Thymus (tissue), 11 donors: ENCODE measurements around the gene TSHZ1. TPM values are rescaled to one million over a fixed set of nuclear protein-coding genes. Genes with fewer than 3 reads are reported as not detected.
A peak's percentile ranks its signal among the peaks of the same experiment; 100 is the strongest.
"Not testable (repeated sequence)": the region's sequence is repeated elsewhere in the genome, so short reads cannot be mapped to it uniquely, and the experiment has no call there.

Experiments used
- DNase-seq, 9 donors: peaks; one replicate each; pipeline ENCODE4 v3.0.0-alpha.2; 2013; ENCODE audit warnings: low spot score in 9 of 9, low read depth in 6 of 9, missing footprints in 1 of 9
- H3K27ac ChIP-seq, 2 donors: one replicate each; pipeline ENCODE4 v1.5.1; 2013; ENCODE audit warnings: control low read depth in 1 of 2, low read depth in 1 of 2, low read length in 1 of 2, mild to moderate bottlenecking in 1 of 2, moderate library complexity in 1 of 2
- H3K27me3 ChIP-seq, 2 donors: one replicate each; pipeline ENCODE4 v1.5.1; 2013; ENCODE audit warnings: low read length in 1 of 2; ENCODE audit not compliant: control insufficient read depth in 2 of 2, insufficient read depth in 1 of 2
- H3K36me3 ChIP-seq, 2 donors: one replicate each; pipeline ENCODE4 v1.5.1; 2013; ENCODE audit warnings: low read length in 1 of 2, mild to moderate bottlenecking in 1 of 2, moderate library complexity in 1 of 2; ENCODE audit not compliant: control insufficient read depth in 2 of 2, insufficient read depth in 2 of 2
- H3K4me1 ChIP-seq, 2 donors: one replicate each; pipeline ENCODE4 v1.5.1; 2013; ENCODE audit warnings: low read length in 2 of 2; ENCODE audit not compliant: control insufficient read depth in 2 of 2, insufficient read depth in 2 of 2
- H3K4me3 ChIP-seq, 2 donors: one replicate each; pipeline ENCODE4 v1.5.1; 2013; ENCODE audit warnings: low read length in 2 of 2, control low read depth in 1 of 2, mild to moderate bottlenecking in 1 of 2
- H3K9me3 ChIP-seq, 2 donors: one replicate each; pipeline ENCODE4 v1.5.1; 2013; ENCODE audit warnings: low read length in 1 of 2, mild to moderate bottlenecking in 1 of 2; ENCODE audit not compliant: control insufficient read depth in 2 of 2, insufficient read depth in 1 of 2
- WGBS: extraction: QIAGEN DNeasy Blood & Tissue Kit; methylation state at CpG from one replicate; pipeline ENCODE4 v1.1.7; 2013; 5-methylcytosine and 5-hydroxymethylcytosine counted together
- polyA plus RNA-seq: library from polyadenylated mRNA; stranded (reverse); fragments of 200-250 nt; gene quantifications from one replicate; pipeline ENCODE4 v1.2.3, GENCODE V29; 2013
- total RNA-seq: library from RNA; stranded (reverse); fragments of 120-200 nt; gene quantifications from one replicate; pipeline ENCODE4 v1.2.4, GENCODE V29; 2013
- donor health status: healthy.

TSHZ1 gene
- total and polyA plus RNA-seq, 2 donors = 7.4 to 10.2 TPM

DNA sequence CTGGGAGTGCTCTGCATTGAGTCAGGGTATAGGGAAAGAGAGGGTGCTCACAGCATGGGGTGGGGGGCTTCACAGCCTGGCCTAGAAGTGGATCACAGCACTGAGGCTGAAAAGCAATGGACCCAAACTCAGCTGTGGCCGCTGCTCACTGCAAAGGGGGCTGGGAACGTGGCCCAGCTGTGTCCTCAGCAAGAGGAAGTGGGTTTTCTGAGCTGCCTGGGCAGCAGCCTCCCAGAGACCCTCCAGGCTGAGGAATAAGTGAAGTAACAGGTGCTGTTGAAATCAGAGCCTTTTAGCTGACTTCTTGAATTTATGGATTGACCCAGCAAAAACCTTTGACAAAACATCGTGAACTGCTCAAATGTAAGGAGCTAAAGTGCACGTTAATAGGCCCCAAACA is 36.9 kb upstream of the TSHZ1 start:
- Histone ChIP-seq H3K27ac (no peak overlapping the region), H3K4me1 (peaks cover 11 to 12% of the 10 kb centered on the region in 2 donors), H3K4me3 (no peak overlapping the region), H3K27me3 (no peaks in the 10 kb centered on the region), H3K9me3 (no peaks in the 10 kb centered on the region), H3K36me3 (no peaks in the 10 kb centered on the region)
- WGBS = 13% methylated on average over 4 of the region's 4 CpGs
- peak in 1 of 9 donors; percentile 33 for DNase-seq

DNA sequence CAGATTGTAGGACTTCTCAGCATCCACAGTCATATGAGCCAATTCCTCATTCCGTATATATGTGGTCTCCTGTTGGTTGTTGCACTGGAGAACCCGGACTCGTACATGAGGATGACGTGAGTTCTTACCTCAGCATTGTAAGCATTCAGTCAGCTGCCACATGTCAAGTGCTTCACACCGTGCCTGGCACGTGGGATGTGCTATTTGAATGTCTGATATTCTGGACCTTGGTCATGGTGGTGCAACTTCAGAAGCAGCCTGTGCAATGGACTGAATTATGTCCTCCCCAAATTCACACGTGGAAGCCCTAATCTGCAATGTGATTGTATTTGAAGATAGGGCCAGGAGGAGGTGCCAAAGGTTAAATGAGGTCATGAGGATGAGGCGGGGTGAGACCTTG is 33.7 kb upstream of the TSHZ1 start:
- H3K27ac ChIP-seq = no peak overlapping the region
- no peak for DNase-seq
- H3K4me3 ChIP-seq = no peak overlapping the region
- 95% methylated on average over 8 of the region's 8 CpGs for WGBS
- no peaks in the 10 kb centered on the region for H3K9me3 ChIP-seq
- no peaks in the 10 kb centered on the region for H3K27me3 ChIP-seq
- H3K4me1 ChIP-seq = peaks cover 11 to 12% of the 10 kb centered on the region in 2 donors
- no peaks in the 10 kb centered on the region for H3K36me3 ChIP-seq

DNA sequence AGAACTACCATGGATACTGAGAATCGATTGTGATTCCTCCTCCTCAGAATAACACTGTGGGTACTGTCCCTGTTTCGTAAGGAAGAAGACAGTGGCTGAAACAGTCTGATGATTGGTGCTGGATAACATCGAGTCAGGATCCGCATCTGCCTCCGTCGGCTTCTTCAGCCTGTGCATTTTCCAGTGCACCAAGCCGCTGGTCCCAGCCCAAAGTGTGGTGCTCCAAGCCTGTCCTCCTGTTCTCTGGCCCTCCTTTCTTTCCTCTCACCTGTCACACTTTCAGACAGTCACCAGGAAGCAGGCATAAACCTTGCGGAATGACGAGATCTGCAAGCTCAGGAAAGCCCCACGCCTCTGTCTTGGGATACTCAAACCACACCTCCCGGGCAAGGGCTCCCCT is 32.2 kb upstream of the TSHZ1 start:
- 97% methylated on average over 11 of the region's 11 CpGs for WGBS
- H3K27ac ChIP-seq = no peak overlapping the region
- H3K4me1 ChIP-seq = peaks cover 11% of the 10 kb centered on the region in 2 donors
- no peak for DNase-seq
- no peaks in the 10 kb centered on the region for H3K9me3 ChIP-seq
- no peaks in the 10 kb centered on the region for H3K27me3 ChIP-seq
- H3K36me3 ChIP-seq = no peaks in the 10 kb centered on the region
- H3K4me3 ChIP-seq = no peak overlapping the region

DNA sequence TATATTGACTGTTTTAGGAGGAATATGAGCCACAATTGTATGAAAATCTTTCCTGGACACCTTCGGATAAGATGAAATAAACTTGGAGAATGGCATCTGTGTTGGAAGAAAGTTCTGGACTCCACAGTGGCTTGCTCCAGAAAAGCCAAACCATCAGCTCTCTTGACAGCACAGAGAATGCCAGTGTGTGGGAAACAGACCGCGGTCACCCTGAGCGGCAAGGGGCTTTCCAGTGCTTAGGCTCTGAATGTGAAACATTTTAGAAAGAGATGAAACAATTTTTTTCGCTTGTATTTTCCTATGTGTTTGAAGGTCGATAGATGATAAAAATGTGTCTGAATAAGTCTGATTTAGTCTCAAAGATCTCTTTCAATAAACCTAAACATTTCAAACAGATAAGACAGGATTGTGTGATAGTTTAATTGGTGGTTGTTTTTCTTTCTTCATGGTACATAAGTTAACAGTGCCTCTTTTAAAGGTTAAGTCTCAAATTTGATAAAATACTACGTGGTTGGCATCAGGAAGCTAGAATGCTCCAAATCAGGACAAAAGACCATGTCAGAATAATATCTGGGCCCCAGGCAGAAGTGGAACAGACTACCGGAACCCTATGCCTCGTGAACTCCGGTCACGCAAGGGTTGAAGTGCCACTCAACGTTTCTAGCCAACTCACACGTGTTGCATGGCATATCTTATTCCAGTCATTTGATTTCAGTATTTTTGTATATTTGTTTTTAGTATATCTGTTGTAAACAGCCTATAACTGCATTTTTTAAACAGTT is 30.6 kb upstream of the TSHZ1 start:
- no peaks in the 10 kb centered on the region for H3K36me3 ChIP-seq
- WGBS = 94% methylated on average over 13 of the region's 13 CpGs
- no peak overlapping the region for H3K4me3 ChIP-seq
- no peaks in the 10 kb centered on the region for H3K9me3 ChIP-seq
- no peaks in the 10 kb centered on the region for H3K4me1 ChIP-seq
- H3K27me3 ChIP-seq = no peaks in the 10 kb centered on the region
- DNase-seq = no peak
- no peak overlapping the region for H3K27ac ChIP-seq

DNA sequence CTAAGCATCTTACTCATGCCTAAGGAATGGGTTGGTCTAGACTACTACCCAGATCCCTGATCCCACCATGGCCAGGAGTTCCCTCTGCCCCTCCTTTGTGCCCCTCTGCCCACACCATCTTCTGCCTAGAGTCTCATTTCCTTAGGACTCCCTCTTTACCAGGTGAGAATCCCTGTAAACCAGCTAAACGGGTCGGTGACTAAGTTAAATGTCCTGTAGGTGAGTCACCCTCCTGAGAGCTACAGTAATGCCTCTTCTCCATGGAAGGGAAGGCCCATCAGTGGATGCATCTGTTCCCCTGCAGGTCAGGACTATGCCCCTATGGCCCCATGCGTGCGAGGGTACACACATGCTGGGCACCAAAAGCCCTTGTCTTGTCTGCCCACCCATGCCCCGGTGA is 27.1 kb upstream of the TSHZ1 start:
- H3K4me3 ChIP-seq = no peak overlapping the region
- no peaks in the 10 kb centered on the region for H3K36me3 ChIP-seq
- no peaks in the 10 kb centered on the region for H3K27me3 ChIP-seq
- DNase-seq = no peak
- H3K9me3 ChIP-seq = no peaks in the 10 kb centered on the region
- no peaks in the 10 kb centered on the region for H3K4me1 ChIP-seq
- H3K27ac ChIP-seq = no peak overlapping the region
- WGBS = over 99% methylated on average over 5 of the region's 5 CpGs

DNA sequence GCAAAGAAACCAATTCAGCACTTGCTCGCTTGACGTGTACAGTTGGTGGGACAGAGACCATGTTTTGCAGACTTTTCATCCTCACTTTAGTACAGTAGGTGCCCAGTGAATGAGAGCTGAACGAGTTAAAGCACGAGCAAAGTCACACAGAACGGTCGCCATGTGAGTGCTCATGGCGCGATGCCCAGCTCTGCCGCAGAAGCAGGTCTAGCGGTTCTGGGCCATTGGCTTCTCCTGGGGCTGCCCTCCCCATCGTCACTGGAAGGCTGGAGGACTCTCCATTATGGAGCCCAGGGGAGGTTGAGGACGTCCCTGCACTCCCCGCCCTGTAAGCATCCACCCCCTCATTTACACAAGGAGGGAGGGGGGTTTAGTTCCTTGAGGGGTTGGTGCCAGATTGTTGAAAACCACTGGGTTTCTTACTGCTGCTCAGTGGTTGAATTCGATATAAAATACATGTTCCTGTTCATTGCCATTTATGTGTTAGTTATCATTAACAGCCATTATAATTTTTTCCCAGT is 26.6 kb upstream of the TSHZ1 start:
- WGBS = 93% methylated on average over 14 of the region's 14 CpGs
- DNase-seq = no peak
- no peak overlapping the region for H3K4me3 ChIP-seq
- H3K36me3 ChIP-seq = no peaks in the 10 kb centered on the region
- H3K9me3 ChIP-seq = no peaks in the 10 kb centered on the region
- H3K4me1 ChIP-seq = no peaks in the 10 kb centered on the region
- no peak overlapping the region for H3K27ac ChIP-seq
- no peaks in the 10 kb centered on the region for H3K27me3 ChIP-seq

DNA sequence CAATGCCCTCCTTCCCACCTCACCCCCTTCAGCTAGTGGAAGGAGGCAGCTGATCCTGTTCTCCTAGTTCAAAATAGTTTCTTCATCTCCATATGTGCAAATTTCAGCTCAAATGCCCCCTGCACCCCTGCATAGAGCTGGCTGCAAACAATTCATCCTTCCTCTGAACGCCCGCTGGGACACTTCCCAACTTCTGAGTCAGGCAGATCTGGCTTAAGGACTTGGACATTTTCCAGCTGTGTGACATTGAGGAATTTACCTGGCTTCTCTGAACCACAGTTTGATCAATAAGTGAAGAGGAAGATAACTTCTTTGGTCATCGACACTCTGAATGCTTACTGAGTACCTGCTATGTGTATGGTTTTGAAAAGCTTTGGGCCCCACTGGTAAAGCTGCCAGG is 25.1 kb upstream of the TSHZ1 start:
- DNase-seq = no peak
- no peaks in the 10 kb centered on the region for H3K4me1 ChIP-seq
- no peak overlapping the region for H3K4me3 ChIP-seq
- no peaks in the 10 kb centered on the region for H3K36me3 ChIP-seq
- H3K27me3 ChIP-seq = no peaks in the 10 kb centered on the region
- no peak overlapping the region for H3K27ac ChIP-seq
- 96% methylated on average over 3 of the region's 3 CpGs for WGBS
- no peaks in the 10 kb centered on the region for H3K9me3 ChIP-seq

DNA sequence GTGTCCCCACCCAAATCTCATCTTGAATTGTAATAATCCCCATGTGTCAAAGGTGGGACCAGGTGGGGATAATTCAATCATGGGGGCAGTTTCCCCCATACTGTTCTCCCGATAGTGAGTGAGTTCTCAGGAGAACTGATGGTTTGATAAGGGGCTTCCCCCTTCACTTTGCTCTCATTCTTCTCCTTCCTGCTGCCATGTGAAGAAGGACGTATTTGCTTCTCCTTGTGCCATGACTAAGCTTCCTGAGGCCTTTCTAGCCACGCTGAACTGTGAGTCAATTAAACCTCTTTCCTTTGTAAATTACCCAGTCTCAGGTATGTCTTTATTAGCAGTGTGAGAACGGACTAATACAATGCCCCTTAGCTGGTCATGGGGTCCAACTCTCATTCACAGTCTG is 22.9 kb upstream of the TSHZ1 start:
- DNase-seq, H3K4me3 ChIP-seq, H3K27me3 ChIP-seq, H3K36me3 ChIP-seq, H3K27ac ChIP-seq, H3K9me3 ChIP-seq, H3K4me1 ChIP-seq: not testable (repeated sequence)
- WGBS = 82% methylated on average over 4 of the region's 4 CpGs

DNA sequence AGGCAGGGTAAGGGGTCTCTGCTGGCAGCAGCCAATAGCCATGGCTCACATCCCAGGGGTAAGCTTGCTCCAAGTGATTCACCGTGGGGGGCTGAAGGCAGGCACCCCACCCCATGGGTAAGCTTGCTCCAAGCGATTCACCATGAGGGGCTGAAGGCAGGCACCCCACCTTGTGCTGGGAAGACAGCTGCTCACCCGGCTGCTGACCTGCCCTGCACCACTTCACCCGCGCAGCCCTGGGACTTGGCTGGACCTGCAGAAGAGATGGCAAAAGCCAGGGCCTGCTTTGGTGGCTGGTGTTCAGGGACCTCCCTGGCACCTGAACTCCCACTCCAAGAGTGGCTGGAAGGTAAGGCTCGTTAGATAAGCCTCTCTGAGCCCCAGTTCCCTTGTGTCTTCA is 20.9 kb upstream of the TSHZ1 start:
- Histone ChIP-seq H3K9me3 (no peaks in the 10 kb centered on the region), H3K4me3 (no peak overlapping the region), H3K36me3 (no peaks in the 10 kb centered on the region), H3K4me1 (no peaks in the 10 kb centered on the region), H3K27ac (no peak overlapping the region), H3K27me3 (no peaks in the 10 kb centered on the region)
- DNase-seq = no peak
- WGBS = 97% methylated on average over 6 of the region's 6 CpGs
